ELR (cell line): ENCODE results near the gene TACC2.

ENCODE experiments used
- DNase-seq: peaks from one replicate; pipeline ENCODE4 v3.0.0-alpha.2; 2015; ENCODE audit warnings: low read depth

The TACC2 gene

DNA sequence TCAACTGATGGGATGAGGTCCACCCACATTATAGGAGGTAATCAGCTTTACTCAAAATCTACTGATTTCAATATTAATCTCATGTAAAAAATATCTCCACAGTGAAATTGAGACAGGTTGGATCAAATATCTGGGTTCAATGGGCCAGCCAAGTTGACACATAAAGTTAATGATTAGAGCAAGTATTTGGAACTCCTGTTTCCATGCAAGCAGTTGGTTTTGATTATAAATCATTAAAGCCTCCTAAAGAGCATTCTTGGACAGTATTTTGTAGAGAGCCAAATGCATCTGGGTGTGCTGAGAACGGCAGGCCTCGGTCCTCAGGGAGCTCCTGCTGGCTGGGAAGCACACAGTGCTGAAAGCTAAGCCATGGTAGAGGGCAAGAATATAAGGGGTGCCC is 155.2 kb downstream of the TACC2 start:
- DNase-seq, result no peak

DNA sequence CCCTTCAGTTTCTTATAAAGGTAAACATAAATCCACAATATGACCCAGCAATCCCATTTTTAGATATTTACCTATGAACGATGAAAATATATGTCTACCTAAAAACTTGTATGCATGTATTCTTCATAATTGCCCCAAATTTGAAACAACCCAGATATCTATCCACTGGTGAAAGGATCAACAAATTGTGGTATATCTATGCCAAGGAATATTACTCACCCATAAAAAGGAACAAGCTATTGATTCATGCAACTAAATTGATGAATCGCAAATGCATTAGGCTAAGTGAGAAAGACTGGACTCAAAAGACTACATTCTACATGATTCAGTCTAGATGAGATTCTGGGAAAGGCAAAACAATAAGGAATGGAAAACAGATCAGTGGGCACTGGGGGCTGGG is 156.2 kb downstream of the TACC2 start:
- DNase-seq, result no peak

DNA sequence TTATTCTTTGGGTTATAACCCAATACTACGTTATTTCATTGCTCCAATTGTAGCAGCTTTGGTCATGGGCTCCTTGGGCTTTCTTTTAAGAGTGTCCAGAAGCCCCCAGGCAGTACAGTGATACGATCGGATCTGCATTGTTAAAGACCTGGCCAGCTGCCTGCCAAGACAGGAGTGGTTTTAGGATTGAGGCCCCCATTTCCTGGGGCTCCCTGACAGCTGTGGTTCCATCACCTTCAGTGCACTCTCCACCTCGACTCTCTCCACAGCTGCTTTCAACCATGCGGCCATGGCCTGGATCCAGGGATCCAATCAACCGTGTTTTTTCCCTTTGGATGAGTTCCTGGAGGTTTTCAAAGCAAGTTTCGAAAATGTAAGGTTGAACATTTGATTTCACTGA is 158.7 kb downstream of the TACC2 start:
- no peak for DNase-seq

DNA sequence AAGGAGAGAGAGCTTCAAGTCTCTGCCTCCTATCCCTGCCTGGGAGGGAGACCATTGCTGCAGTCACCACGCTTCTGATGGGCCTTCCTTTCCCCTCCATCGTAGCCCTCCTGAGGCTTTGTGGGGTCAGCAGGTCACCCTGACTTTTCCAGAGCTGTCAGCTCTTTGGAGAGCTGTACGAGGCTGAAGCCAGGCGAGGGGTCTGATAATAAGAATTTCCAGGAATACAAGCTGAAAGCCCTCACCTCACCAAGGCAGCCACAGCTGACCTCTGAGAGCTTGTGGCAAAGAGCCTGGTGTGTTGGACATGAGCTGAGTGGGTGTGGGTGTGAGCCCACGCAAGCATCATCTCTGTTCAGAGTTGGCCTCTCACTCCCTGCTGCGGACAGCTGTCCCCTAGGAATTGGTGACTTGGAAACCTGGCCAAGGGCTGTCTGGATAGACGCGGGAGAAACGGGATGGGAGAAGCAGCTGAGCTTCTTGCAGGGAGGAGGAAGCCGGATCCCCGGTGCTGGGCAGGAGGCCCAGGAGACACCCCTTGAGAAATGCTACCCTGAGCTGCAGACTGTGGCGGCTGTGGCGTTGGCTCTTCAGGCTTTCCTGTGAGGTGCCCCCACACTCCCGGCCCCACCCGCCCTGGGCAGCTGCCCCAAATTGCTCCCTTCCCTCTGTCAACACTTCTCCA is 160.1 kb downstream of the TACC2 start:
- no peak for DNase-seq

DNA sequence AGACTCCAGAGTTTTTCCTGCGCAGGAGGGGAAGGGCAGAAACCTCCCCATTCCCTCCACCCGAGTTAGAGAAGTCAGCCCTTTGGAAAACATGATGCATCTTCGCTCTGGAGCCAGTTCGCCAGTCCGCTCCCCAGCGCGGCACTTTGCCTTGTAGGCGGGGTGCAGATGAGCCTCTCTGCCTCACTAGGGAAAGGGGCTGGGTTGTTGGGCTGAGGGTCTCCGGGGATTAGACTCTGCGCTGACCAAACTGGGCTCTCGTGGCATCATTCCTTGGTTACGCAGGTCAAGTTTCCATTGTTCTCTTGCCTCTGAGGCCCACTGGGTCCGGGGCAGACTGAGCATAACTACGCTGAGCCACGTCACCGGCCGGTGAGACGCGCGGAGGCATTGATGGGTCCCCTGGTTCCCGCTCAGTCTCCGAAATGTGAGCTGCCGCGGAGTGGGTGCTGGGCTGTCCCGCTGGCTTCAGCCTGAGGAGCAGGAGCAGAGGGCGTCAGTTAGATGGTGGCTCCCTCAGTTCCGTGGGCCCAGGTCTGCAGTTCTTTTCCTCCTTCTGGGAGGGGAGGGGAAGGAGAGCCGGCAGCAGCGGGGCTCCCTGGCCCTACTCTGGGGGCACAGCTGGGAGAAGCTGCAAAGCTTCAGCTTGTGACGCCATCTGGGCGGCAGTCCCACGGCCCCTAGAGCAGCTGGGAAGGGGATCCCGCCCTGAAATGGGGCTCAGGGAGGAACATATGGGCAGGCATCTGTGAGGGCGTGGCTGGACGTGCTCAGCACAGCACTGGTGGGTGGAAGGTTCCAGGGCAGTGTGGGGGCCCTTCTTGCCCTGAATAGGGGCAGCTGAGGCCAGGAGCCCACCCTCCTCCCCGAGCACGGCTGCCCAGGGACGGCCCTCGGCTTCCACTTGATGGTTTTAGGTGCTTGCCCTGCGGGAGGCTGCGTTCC is 160.9 kb downstream of the TACC2 start:
- no peak for DNase-seq

DNA sequence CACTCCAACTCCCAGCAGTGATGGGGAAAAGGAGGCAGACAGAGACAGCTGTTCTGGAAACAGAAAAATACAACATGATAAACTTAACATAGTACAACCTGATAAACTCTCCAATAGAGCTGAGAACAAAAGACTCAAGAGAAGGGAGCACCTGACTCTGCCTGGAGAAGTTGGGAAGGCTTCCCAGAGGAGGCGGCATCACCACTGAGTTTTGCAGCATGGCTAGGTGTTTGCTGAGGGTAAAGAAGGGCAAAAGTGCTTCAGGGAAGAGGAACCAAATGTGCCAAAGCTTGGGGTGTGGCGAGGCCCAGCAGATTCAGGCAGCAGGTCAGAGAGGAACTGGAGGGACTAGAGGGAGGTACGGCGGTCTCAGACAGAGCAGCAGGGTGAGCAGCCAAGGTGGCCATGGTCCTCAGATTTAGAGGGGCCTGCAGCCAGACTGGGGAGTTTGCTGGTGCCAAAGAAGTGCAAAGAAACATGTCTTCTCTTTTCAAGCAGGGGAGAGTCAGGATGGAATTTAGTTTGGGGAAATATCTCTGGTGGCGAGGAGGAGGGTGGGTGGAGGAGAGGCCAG is 162.2 kb downstream of the TACC2 start:
- no peak for DNase-seq

DNA sequence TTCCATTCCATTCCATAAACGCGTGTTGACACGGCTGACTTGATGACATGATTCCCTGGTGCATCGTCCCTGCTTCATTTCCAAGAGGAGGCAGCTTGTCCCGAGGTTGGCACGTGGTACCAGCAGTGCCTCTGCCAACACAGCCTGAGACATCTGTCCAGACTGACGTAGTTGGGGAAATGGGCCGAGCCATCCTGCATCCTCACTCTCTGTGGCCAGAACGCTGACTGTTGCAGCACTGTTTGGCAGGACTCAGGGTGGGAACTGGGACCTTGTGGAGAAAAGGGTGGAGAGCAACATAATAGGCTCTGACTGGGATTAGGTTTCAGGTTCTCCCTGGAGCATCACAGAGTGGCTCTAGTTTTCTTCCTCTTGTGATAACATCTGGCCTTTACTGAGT is 163.6 kb downstream of the TACC2 start:
- no peak for DNase-seq

DNA sequence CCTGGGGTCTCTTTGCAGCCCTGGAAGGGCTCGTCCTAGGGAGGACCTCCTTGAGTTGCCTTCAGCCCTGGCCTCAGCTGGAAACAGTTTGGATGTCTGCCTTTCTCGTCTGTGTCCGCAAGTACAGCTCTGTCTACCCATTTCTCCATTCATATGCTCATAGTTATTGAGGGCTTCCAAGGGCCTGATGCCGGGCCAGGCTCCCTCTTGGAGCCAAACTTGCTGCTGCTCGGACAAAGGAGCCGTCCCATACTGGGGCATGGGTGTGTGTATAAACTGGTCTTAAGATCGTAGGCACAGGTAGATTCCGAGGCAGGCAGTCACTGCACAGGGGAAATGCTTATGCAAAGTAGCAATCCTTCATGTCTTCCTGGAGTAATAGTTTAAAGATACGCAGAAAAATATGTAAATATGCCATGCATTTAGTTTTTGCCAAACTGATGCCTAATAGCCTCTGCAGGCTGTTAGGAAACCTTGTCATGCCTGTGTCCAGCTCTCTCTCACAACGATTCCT is 165.1 kb downstream of the TACC2 start:
- no peak for DNase-seq

DNA sequence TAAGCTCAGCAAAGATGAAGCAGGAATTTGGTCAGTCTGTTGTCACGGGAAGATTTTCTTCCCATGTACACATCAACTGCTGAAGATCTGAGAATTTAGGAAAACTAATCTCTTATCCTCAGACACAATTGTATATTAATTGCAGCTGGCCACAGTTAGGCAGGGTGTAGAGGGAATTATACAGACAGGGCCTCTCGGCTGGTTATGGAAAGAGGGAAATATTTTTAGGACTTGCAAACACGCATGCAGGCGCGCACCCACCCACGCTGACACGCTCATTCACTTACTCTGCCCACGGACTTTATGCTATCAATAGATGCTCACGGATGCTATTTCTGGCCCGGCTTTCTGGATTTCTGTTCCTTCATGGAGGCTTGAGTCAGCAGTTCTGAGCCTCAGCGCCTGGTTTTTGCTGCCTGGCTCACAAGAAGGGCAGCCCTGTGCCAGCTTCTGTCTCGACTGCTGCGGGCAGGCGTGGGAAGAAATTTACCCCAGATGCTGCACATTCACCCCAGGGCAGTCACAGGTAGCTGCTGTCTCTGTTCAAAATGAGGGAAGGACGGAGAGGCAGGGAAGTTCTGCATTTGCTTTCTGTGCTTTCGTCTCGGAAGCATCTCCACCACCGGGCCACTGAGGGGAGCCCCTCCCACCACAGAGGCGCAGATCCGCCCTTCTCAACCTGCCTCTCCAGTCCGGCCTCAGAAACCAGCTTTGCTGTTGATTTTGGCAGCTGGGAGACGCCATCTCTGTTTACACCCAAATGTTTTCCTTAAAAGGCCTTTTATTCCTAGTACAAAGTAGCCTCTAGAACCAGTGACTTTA is 165.8 kb downstream of the TACC2 start:
- no peak for DNase-seq

DNA sequence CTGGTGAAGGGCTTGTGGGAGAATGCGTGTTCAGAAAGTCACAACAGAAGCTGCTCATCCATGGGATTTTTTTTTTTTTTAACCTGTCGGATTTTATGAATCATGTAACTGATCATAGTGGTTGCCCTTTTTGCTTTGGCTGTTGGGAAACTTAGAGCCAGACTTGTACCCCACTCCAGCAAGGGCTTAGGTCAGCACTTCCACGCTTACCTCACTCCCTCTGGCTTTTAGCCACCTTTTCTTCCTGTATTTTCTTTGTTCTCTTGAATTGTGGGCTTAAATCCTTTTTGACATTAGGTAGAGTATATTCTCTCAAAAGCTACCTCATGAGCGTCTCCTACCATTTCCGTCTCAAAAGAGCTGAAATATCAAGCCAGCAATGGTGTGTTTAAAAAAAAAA is 168.5 kb downstream of the TACC2 start:
- no peak for DNase-seq

DNA sequence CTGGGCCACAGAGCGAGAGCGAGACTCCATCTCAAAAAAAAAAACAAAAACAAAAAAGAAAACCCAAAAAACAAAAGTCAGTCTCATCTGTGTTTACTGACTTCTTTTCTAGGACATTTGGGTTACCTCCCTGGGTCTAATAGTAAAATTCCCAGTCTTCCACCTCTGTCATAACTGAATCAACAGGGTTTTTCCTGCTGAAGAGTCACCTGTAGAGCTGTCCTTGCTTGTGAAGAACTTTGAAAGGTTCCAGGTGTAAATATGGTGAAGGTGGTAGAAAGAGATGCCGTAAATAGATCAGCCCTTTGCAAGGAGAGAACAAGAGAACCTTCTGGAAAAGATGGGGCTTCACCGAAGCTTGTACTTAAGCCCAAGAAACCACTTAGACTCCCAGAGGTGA is 169.4 kb downstream of the TACC2 start:
- no peak for DNase-seq

DNA sequence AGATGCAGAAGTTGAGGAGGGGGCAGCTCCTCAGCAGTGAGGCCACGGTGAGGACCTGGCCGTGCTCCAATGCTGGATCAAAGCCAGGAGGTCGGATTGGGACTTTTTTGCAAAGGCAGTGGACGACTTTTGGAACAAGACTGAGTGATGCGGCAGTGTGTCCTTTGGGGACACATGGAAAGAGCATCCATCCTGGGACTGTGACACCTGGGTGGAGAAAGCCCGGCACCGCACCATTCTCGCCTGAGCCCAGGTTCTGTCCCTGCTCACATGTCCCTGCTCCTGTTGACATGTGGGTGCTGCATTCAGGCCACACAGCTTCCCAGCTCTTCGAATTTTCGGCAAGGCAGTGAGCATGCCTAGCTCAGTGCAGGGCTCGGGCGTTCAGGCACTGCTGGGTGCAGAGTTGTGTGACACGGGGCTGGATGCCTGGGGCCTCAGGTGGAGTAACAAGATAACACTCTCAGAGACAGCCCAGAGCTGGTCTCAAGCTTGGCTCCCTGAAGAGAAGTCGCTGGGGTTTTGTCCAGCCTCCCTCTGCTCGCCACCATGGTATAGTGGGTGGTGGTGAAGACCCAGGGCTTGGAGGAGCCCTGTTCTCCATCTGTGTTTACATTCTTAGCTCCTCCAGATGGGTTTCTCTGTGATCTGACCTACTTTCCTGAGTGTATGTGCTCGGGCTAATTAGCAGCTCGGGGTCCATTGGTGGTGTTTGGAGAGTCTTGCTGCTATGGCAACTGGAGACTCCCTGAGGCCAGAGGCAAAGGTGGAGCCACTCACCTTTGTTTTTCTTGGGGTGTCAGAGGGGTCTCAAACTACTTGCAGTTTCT is 170.4 kb downstream of the TACC2 start:
- no peak for DNase-seq

DNA sequence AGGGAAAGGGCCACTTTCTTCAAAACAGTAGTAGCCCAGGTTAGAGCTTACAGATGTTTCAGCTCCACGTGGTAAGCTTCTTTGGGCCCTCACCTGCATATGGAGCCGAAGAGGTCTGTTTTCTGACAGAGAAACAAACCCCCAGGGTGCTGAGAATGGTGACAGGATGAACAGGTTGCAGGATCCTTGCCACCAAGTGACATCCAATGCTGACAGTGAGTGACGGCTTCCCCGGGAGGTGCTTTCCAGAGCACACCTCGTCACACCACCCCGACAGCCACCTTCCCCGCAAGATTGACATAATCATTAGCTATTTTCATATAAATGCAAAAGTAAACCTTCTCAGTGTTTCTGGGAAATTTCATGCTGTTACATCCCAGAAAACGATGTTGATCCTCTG is 172.8 kb downstream of the TACC2 start:
- no peak for DNase-seq

DNA sequence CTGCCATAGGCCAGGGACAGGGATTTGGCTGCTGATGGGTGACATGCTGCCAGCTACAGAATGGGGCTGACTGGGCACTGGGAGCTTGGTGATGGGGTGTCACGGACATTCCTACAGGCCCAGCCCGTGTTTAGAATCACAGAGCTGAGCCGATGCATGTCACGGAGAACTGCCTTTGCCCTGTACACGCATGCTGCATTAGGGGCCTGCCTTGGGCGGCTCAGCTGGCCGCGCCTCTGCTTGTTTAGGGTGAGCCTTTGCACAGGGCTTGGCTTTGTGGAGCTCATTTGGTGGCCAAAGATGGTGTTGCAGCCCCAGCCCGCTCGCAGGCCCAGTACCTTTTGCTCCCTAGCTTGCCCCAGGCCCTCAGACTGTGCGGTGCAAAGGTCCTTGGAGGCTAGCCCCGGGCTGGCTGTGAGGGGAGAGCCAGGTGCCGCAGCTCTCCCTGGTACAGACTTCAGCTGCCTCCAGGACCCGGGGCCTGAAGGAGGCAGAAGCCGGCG is 173.8 kb downstream of the TACC2 start:
- no peak for DNase-seq

DNA sequence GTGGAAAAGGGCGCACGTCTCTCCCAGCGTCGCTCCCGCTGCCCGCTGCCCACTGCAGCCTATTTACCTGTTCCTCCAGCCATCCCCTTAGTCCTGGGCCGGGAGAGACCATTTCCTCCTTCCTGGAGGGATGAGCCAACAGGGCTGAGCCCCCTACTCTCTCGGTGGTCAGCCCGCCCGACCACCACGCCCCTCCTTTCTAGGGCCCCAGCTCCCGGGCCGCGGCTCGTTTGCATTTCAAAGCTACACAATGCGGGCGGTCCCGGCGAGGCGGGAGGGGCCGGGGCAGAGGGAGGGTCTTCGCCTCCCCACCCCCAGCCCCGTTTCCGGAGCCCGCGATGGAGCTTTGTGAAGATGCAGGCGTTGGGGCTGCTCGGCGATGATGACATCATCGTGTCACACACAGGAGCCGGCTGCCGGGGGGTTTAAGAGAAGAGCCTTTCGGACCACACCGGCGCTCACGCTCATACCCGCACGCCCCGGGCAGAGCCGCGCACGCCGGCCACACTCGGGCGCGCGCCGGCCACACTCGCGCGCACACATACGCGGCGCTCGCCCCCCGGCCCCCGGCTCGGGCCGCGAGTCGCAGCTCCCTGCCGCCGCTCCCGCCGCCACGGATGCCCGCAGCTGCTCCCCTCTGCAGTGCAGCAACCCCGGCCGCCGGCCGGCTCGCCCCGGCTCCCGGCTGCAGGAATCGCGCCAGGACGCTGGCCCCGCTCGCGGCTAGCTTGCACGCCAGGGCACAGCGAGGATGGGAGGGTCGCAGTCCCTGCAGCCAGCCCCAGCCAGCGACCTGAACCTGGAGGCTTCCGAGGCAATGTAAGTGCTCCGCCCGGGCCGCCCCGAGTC is 174.4 kb downstream of the TACC2 start:
- peak; percentile 64 for DNase-seq

DNA sequence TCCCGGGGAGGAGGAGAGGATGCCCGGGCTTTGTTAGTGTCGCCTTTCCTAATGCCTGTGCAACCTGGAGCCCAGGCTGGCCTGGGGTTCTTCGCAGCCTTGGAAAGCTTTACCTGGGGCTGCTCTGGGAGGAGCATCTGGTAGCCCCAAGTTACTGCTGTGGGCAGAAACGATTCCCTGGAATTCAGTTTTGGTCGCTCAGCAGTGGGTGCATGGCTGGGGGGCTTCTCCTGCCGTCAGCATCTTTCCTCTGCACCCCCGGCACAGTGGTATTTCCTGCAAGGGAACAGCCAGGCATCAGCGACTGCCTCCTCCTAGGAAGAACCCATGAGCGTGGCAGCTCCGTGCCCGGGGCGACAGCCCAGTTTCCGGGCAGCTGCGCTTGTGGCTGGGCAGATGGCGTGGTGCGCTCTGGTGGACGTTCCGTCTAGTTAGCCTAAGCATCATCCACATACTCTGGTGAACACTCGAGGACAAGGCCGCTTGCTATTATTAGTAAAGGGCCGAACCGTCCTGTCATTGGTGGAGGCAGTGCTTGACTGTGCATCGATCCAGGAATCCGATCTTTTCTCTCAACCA is 175.1 kb downstream of the TACC2 start:
- no peak for DNase-seq

DNA sequence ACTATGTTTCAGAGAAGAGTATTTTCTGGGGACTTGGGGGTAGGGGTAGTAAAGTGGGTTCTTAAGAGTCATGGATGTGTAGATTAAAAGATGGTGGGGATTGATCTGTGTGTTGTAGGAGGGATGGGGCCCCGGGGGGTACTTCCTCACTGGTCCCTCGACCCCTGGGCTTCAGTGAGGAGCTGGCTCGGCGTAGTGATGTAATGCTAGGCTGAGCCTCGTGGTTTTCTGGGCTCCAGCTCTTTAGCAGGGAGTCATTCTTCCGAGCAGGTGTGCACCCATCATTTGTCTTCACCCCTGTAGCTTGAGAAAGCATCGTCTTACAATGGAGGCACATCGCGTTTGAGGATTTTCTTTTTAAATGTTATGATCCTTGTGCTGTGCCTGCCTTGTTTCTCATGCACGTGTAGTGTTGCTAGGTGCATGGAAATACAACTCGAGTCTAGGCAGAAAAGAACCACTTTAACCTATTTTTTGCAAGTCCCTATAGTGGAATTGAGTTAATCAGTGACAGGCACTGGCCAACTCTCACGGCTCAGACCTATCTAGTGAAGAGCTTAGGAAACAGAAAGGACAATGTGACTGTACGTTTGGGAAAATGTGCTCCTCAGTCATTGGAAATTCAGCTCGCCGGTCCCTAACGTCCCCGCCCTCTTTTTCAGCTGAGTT is 176.0 kb downstream of the TACC2 start:
- DNase-seq, result no peak

DNA sequence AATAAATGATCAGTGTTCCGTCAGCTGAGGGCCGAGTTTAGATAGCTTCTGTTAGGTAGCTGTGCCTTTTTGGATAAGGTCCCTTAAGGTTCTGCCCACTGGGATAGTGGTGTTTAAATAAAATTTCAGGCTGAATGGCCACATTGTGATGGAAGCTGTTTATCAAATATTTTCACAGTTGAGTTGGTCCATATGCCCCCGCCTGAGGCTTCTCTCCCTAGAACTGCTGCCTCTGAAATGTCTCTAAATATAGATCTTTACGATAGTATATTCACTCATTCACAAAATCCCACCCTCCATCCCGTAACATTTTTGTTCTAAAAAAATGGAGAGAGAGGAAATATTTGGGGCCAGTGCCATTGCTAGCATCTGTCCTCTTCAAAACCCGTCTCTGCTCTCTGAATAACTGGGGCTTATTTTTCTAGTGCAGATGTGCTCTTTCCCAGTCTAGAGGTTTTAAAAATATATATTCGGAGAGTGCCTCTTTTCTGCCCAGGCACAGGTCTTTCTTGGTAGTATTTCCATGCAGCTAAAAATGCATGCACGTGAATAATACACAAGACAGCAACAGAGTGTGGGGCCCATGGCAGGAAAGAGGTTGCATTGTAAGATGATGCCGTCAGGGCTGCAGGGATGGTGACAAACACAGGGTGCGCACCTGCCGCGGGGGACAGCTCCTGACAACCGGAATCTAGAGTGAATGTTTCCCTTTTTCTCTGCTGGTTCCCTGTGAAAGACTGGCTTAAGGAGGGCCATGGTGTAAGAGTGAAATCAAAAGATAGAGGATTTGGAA is 176.7 kb downstream of the TACC2 start:
- DNase-seq, result no peak
